Memory B cell (primary cell): ENCODE data around the gene FAM167B.

Experiments used
- ATAC-seq: fragments of 150-1000 bp; cut with Tn5 transposase; 2 replicates; pipeline ENCODE4 v1.10.0; 2021; ENCODE audit warnings: low read depth, mild to moderate bottlenecking, moderate library complexity
- DNase-seq, 2 donors: peaks; one replicate each; pipeline ENCODE4 v3.0.0; 2022; ENCODE audit warnings: low spot score in 2 of 2
- H3K27ac Mint-ChIP-seq: one replicate; pipeline ENCODE4 v1.8.0; 2022; ENCODE audit warnings: mild to moderate bottlenecking, moderate library complexity, mixed read lengths
- H3K27me3 Mint-ChIP-seq: one replicate; pipeline ENCODE4 v1.8.0; 2022; ENCODE audit warnings: mixed read lengths
- H3K36me3 Mint-ChIP-seq: one replicate; pipeline ENCODE4 v1.8.0; 2022; ENCODE audit warnings: mild to moderate bottlenecking, mixed read lengths
- H3K4me1 Mint-ChIP-seq: one replicate; pipeline ENCODE4 v1.8.0; 2022; ENCODE audit warnings: mixed read lengths
- H3K4me3 Mint-ChIP-seq: one replicate; pipeline ENCODE4 v1.8.0; 2022; ENCODE audit warnings: mild to moderate bottlenecking, moderate library complexity, mixed read lengths
- H3K9me3 Mint-ChIP-seq: one replicate; pipeline ENCODE4 v1.8.0; 2022; ENCODE audit warnings: mixed read lengths

FAM167B gene

DNA sequence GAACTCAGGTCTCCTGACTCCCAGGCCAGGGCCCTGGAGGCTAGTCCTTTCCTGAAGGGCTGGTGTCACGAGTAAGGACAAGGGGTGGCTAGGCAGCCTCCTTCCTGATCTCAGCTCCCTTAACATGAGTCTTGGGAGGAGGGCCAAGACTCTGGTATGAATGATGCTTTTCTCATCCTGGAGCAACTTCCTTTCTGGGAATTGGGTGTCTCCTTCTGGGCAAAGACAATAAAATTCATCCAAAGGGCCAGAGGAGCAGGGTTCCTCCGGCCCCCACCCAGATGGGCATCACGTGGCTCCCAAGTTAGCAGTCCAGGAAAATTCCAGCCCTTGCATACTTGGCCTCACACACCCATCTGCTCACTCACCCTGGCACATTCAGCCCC lies at the start of gene FAM167B:
FAM167B (plus strand) TSS at position 335 of the 386 bp plus-strand sequence. CDS start 200 bp downstream, outside the sequence.
- no peak for ATAC-seq
- Mint-ChIP-seq H3K9me3 (no peaks in the 10 kb centered on the region), H3K4me1 (peaks cover 51% of the 10 kb centered on the region), H3K27ac (peak within 1 kb of the TSS; percentile 97), H3K36me3 (no peaks in the 10 kb centered on the region), H3K4me3 (peak within 1 kb of the TSS; percentile 69), H3K27me3 (no peaks in the 10 kb centered on the region)
- DNase-seq = no peak

DNA sequence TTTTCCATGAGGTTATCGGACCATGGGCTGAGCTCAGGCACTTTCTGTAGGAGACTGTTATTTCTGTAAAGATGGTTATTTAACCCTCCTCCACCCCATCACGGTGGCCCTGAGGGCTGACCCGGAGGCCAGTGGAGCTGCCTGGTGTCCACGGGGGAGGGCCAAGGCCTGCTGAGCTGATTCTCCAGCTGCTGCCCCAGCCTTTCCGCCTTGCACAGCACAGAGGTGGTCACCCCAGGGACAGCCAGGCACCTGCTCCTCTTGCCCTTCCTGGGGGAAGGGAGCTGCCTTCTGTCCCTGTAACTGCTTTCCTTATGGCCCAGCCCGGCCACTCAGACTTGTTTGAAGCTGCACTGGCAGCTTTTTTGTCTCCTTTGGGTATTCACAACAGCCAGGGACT lies 49.2 kb upstream of the FAM167B start:
- Mint-ChIP-seq H3K27ac (peak overlapping the region; percentile 56), H3K4me3 (no peak overlapping the region), H3K27me3 (no peaks in the 10 kb centered on the region), H3K4me1 (peaks cover 22% of the 10 kb centered on the region), H3K9me3 (no peaks in the 10 kb centered on the region), H3K36me3 (peaks cover 19% of the 10 kb centered on the region)
- DNase-seq = no peak
- ATAC-seq = no peak

DNA sequence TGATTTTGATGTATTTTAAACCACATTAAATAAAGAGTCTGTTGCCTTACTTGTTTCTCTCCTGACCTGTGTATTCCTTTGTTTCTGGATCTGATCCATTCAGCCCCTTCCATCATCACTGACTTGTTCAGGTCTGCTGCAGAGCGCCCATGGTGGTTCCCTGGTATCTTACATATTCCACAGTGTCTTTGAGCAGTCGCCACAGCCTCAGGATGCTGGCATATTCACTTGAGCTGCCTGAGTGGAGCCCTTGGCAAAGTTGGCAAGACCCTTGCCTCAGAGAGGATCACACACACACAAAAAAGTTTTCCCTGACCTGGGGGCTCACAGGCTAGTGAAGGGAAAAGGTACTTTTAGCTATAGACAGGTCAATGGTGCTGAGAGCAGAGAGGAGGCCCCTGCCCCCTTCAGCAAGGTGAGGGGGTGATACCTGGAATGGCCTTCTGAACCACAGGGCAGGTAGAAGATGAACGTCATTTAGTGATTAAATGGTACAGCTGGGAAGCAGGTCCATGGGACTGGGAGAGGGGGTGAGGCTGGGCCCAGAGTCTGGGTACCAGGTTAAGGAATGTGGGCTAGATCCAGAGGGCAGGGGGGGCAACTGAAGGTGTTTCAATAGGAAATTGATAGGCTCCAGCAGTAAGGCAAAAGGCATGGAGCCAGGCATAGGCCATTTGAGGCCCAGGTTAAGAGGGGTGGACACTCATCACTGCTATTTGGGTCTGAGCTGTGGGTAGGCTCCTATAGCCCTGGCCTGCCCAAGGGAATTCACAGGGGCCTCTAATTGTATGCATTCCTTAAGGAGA lies 48.6 kb upstream of the FAM167B start:
- Mint-ChIP-seq H3K27ac (peak overlapping the region; percentile 56), H3K4me3 (peak overlapping the region; percentile 56), H3K27me3 (no peaks in the 10 kb centered on the region), H3K4me1 (peaks cover 22% of the 10 kb centered on the region), H3K9me3 (no peaks in the 10 kb centered on the region), H3K36me3 (peaks cover 15% of the 10 kb centered on the region)
- ATAC-seq = no peak
- DNase-seq = no peak

DNA sequence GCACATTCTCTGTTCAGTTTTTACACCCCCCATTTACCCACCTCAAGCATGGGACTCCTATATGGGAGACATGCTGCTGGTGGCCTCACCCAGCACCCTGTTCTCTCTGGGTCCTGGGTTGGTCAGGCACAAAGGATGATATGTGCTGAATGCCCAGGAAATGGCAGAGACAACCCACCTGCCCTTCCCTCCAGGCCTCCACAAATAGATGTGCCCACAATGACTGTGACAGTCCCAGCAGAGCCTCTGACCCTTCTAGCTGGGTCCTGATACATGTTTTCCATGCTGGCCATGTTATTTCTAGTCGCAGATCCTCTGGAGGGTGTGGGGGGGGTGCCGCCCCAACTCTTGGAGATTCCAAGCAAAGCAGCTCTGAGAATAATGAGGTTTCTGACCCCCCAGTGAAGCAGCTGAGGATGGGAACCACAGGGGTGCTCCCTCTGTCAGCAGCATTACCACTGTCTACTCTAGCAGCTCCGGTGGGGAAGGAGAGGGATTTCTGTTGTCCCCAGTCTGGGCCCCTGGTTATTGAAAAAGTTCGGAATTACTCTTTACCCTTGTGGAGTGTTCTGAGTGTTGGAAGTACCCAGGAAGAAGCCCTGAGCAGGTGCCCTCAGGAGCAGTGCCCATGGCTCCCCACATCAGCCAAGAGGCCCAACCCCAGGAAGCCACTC lies 47.8 kb upstream of the FAM167B start:
- Mint-ChIP-seq H3K4me3 (no peak overlapping the region), H3K9me3 (no peaks in the 10 kb centered on the region), H3K27me3 (no peaks in the 10 kb centered on the region), H3K27ac (peak overlapping the region; percentile 56), H3K36me3 (peaks cover 10% of the 10 kb centered on the region), H3K4me1 (peaks cover 22% of the 10 kb centered on the region)
- no peak for ATAC-seq
- DNase-seq = no peak

DNA sequence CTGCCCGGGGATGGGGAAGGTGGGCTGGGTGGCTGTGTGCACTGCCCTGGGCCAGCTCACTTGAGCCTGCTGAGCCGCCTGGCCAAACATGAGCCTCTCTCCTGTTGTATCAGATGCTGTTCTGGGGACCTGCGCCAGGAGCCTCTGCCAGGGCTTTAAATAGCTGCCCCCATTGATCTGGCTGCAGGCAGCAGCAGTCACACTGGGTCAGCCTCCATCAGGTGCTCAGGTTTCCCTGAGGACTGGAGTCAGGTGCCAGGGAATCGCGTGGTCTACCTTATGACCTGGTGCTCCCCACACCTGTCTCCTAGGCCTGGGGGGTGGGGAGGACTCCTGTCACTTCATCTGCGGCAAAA lies 47.3 kb upstream of the FAM167B start:
- Mint-ChIP-seq H3K4me1 (peaks cover 22% of the 10 kb centered on the region), H3K4me3 (peak overlapping the region; percentile 97), H3K36me3 (peaks cover 6% of the 10 kb centered on the region)

DNA sequence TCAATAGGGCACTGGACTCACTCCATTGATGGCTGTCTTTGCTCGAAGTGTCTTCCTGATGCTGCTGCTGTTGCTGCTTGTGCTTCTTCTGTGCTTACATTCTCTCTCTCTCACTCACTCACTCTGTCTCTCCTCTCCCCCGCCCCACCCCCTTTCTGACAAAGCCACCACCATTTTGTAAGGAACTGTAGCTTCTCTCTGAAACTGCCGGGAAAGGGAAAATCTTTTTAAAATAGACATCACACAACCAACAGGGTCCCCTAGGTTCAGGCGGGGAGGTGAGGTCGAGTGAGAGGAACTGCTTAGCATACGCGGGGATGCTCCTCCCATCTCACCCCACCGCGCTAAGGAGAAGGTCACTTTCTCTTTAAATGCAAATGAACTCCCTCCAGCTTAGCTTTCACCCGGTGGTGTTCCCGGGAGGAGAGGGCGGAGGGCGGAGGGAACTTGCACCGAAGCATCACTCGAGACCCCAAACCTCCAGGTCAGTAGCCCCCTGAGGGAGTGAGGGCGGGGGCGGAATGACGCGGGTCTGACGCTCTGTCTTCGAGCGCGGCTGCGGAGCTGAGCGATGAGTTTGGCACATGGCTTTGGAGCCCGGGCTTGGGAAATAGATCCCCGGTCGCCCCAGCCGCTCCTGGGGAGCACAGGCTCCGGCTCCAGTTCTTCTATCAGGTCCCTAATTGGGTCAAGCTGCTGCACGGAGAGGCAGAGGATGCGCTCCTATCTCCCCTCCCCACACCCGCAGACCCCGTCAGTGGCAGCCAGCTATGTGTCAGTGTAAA lies 46.6 kb upstream of the FAM167B start, which contains the start of gene CCDC28B:
CCDC28B (plus strand) TSS at position 370 of the 785 bp plus-strand sequence. CDS start 1,341 bp downstream, outside the sequence.
- Mint-ChIP-seq H3K36me3 (peaks cover 6% of the 10 kb centered on the region), H3K4me1 (peaks cover 22% of the 10 kb centered on the region), H3K4me3 (peak within 1 kb of the TSS; percentile 97), H3K27ac (peak within 1 kb of the TSS; percentile 92), H3K9me3 (no peaks in the 10 kb centered on the region), H3K27me3 (no peaks in the 10 kb centered on the region)
- ATAC-seq = peak; percentile 50
- peak; percentile 44 to 64 for DNase-seq

More for the DNA sequence above, 47.3 kb upstream of the FAM167B start:
- Mint-ChIP-seq H3K27me3 (no peaks in the 10 kb centered on the region), H3K27ac (peak overlapping the region; percentile 92), H3K9me3 (no peaks in the 10 kb centered on the region)
- ATAC-seq = no peak
- DNase-seq = no peak

DNA sequence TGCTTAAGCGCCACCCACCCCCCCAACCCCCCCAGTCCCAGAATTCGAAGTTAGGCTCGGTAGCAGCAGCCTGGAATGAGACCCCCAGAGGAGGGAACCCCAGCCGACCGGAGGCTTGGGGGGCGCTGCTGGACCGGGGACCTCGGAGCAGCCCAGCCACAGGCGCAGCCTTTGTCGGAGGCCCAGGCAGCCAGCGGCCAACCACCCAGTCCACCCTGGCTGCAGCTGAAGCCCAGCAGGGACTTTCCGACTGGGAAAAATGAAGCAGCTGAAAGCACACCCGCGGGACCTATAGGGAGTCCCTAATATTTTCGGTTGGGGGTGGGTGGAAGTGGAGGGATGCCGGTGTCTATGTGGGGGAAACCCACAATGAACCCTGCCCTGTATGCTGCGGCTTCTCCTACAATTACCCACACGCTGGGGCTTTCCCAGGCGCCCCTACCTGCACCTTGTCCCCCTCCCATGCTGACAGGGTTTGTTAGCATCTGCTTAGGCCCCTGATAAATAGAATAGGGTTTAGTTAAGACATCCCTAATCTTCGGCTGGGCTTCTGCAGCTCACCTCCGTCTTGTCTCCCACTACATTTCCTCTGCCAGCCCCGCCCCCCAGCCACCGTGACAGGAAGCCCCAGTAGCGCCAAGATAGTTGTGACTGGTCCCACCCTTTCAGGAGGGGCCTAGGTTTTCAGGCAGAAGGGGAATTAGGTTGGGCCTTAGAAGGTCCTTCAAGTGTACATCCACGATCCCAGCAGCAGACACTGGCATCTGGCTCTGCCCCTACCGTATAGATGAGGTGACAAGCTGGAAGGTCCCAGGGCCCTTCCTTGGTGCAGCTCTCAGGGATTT lies 45.8 kb upstream of the FAM167B start:
- H3K4me1 Mint-ChIP-seq = peaks cover 22% of the 10 kb centered on the region
- peaks cover 3% of the 10 kb centered on the region for H3K36me3 Mint-ChIP-seq
- peak overlapping the region; percentile 92 for H3K27ac Mint-ChIP-seq
- DNase-seq = peak; percentile 53 to 61
- peak; percentile 73 for ATAC-seq
- H3K27me3 Mint-ChIP-seq = no peaks in the 10 kb centered on the region
- H3K9me3 Mint-ChIP-seq = no peaks in the 10 kb centered on the region
- H3K4me3 Mint-ChIP-seq = peak overlapping the region; percentile 97

DNA sequence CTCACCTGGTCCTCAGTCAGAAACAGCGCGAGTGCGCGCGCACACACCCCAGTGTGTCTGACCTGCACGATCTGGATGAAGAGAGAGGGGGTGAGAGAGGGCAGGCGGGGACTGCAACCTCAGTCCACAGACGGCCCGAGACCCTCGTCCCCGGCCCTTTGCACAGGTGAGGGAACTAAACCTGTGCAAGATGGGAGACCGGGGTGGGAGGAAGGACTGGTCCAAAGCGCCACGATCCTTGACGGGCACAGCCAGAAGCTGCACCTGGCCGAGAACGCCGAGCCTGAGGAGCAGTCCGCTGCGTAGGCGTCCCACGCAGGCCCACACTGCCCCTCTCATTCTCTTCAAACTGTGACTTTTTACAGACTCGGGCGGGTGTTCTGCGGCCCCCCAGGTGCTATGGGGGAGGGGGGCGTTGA lies 42.1 kb upstream of the FAM167B start:
- Mint-ChIP-seq H3K27ac (peak overlapping the region; percentile 89), H3K4me1 (peaks cover 40% of the 10 kb centered on the region), H3K27me3 (no peaks in the 10 kb centered on the region), H3K9me3 (no peaks in the 10 kb centered on the region), H3K4me3 (peak overlapping the region; percentile 87), H3K36me3 (no peaks in the 10 kb centered on the region)
- DNase-seq (no peak), ATAC-seq (no peak)

DNA sequence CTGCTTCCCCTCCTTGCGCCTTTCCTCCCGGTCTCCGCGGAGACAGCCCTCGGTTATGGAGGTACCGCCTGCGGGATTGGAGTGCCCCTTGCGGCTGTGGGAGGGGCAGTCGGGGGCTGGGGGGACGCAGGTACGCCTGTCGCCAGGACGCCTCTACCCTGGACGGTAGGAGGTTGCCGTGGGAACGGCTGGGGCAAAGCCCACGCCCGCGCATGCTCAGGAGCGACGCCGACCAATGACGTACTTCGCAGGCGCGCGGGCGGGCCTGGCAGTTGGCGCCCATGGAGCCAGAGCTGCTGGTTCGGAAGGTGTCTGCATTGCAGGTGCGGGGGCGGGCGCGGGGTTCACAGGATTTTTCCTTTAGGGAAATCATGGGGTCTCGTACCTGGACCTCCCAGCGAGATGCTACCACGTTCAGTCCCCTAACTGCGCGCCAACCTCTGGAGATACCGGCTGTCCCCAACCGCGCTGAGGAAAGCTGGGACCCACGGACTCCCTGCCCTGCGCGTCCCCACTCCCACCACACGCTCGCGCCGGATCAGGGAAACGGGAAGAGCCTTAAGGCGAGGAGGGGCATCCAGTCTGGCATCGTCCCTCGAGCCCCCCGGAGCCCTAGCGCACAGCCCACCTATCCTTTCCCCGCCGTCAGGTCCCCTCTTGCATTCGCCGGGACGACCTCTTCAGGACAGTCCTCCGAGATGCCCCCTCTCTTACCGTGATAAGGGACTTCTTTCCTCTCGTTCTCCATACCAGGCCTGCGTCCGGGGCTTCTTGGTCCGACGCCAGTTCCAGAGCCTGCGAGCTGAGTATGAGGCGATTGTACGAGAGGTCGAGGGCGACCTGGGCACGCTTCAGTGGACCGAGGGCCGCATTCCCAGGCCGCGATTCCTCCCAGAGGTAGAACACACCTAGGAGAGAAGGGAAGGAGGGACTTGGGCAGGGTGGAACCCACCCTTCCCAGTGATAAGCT lies 41.3 kb upstream of the FAM167B start, which contains the start of gene IQCC:
IQCC (plus strand) TSS at position 271 of the 970 bp plus-strand sequence; CDS start at position 282, 11 bp downstream.
- Mint-ChIP-seq H3K36me3 (no peaks in the 10 kb centered on the region), H3K4me1 (peaks cover 34% of the 10 kb centered on the region), H3K4me3 (peak within 1 kb of the TSS; percentile 87), H3K9me3 (no peaks in the 10 kb centered on the region), H3K27ac (peak within 1 kb of the TSS; percentile 89), H3K27me3 (no peaks in the 10 kb centered on the region)
- DNase-seq (peak; percentile 78 to 79), ATAC-seq (peak; percentile 65)

DNA sequence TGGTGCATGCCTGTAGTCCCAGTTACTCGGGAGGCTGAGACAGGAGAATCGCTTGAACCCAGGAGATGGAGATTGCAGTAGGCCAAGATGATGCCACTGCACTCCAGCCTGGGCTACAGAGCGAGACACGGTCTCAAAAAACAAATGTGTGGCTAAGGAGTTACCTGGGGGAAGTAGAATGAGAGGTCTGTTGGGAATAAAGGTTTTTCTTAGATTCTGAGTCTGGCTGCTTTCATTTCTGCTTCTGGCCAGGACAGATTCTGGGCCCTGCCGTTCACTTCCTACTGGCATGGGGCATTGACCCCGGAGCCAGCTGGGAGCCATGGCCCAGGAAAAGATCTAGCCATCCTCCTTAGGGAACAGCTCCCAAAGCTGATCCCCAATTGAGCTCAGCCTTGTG lies 38.6 kb upstream of the FAM167B start:
- DNase-seq (no peak), ATAC-seq (peak; percentile 68)
- H3K4me1 Mint-ChIP-seq = peaks cover 21% of the 10 kb centered on the region
- no peak overlapping the region for H3K27ac Mint-ChIP-seq
- H3K4me3 Mint-ChIP-seq = no peak overlapping the region
- H3K36me3 Mint-ChIP-seq = no peaks in the 10 kb centered on the region
- no peaks in the 10 kb centered on the region for H3K27me3 Mint-ChIP-seq
- no peaks in the 10 kb centered on the region for H3K9me3 Mint-ChIP-seq

DNA sequence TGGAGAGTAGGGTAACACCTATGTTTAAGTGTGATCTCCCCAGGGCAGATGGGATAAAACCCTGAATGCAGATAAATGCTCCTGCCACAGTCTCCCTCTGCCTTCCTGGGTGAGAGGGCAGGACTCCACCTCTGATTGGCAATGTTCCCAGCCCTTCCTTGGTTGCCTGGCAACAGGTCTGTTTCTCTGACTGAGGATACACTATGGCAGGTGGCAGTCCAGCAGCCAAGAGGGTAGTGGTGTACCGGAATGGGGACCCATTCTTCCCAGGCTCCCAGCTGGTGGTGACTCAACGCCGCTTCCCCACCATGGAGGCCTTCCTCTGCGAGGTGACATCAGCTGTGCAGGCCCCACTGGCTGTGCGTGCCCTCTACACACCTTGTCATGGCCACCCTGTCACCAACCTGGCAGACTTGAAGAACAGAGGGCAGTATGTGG lies 38.1 kb upstream of the FAM167B start, which contains the start of gene DCDC2B:
DCDC2B (plus strand) TSS at position 199 of the 438 bp plus-strand sequence; CDS start at position 204, 5 bp downstream.
- peak within 1 kb of the TSS; percentile 31 for H3K27ac Mint-ChIP-seq

More for the DNA sequence above, 38.1 kb upstream of the FAM167B start, which contains the start of gene DCDC2B:
- Mint-ChIP-seq H3K4me1 (peaks cover 21% of the 10 kb centered on the region), H3K36me3 (no peaks in the 10 kb centered on the region), H3K4me3 (no peak within 1 kb of the TSS), H3K27me3 (no peaks in the 10 kb centered on the region), H3K9me3 (no peaks in the 10 kb centered on the region)
- ATAC-seq (no peak), DNase-seq (no peak)
